ENCODE measurements around the gene SCAMP5. TPM values are rescaled to one million over a fixed set of nuclear protein-coding genes. Genes with fewer than 3 reads are reported as not detected.

Gene SCAMP5
- total and polyA plus RNA-seq, 3 experiments from 2014 or later, result 0.16 to 1.1 (median 0.74) TPM

GRCh38 chr15:74961616-74962015 is 33.7 kb upstream of the SCAMP5 start:
- peaks cover 25 to 36% of the 10 kb centered on the region in 2 donors for H3K27me3 Mint-ChIP-seq
- CTCF ChIA-PET, result interaction anchor here (1.5 to 2.9 kb wide), 2 partner anchors 11 to 191 kb away, joined by 4 to 17 read pairs; no protein-coding TSS in a partner anchor

GRCh38 chr15:74962219-74962618 is 33.1 kb upstream of the SCAMP5 start:
- Histone ChIP-seq H3K27me3 (ENCODE audit: insufficient read depth, low read length, poor library complexity, severe bottlenecking) (peaks cover 29% of the 10 kb centered on the region), H3K9me3 (ENCODE audit: low read length) (no peaks in the 10 kb centered on the region), H3K36me3 (ENCODE audit: insufficient read depth, low read length) (no peaks in the 10 kb centered on the region), H3K4me3 (ENCODE audit: low read length) (no peak overlapping the region), H3K27ac (ENCODE audit: low read depth, low read length) (no peak overlapping the region), H3K4me1 (ENCODE audit: insufficient read depth, low read length) (peaks cover 16% of the 10 kb centered on the region)
- no peak overlapping the region for H3K4me3 Mint-ChIP-seq
- CTCF ChIA-PET, result no interaction called here
- H3K27me3 Mint-ChIP-seq, result peaks cover 22 to 36% of the 10 kb centered on the region in 2 donors
- no peak overlapping the region for H3K27ac Mint-ChIP-seq
- peaks cover 16 to 20% (median 19%) of the 10 kb centered on the region in 3 donors for H3K4me1 Mint-ChIP-seq
- POLR2A ChIA-PET, result no interaction called here
- DNase-seq, result no peak
- H3K9me3 Mint-ChIP-seq, result no peaks in the 10 kb centered on the region
- H3K36me3 Mint-ChIP-seq, result no peaks in the 10 kb centered on the region

More at GRCh38 chr15:74961616-74962015, 33.7 kb upstream of the SCAMP5 start:
- no peak for DNase-seq
- Histone ChIP-seq H3K4me1 (ENCODE audit: insufficient read depth, low read length) (peaks cover 20% of the 10 kb centered on the region), H3K27me3 (ENCODE audit: insufficient read depth, low read length, poor library complexity, severe bottlenecking) (peaks cover 33% of the 10 kb centered on the region), H3K27ac (ENCODE audit: low read depth, low read length) (no peak overlapping the region), H3K4me3 (ENCODE audit: low read length) (no peak overlapping the region), H3K36me3 (ENCODE audit: insufficient read depth, low read length) (no peaks in the 10 kb centered on the region), H3K9me3 (ENCODE audit: low read length) (no peaks in the 10 kb centered on the region)
- Mint-ChIP-seq H3K4me3 (no peak overlapping the region), H3K4me1 (peaks cover 16 to 23% (median 20%) of the 10 kb centered on the region in 3 donors), H3K36me3 (no peaks in the 10 kb centered on the region), H3K27ac (no peak overlapping the region), H3K9me3 (no peaks in the 10 kb centered on the region)
- POLR2A ChIA-PET, result no interaction called here

GRCh38 chr15:74962671-74963070 is 32.7 kb upstream of the SCAMP5 start:
- CTCF ChIA-PET, result interaction anchor here (1.3 kb wide), 1 partner anchor 191 kb away, joined by 3 read pairs; no protein-coding TSS in a partner anchor

GRCh38 chr15:74963213-74963612 is 32.1 kb upstream of the SCAMP5 start:
- Histone ChIP-seq H3K36me3 (ENCODE audit: insufficient read depth, low read length) (no peaks in the 10 kb centered on the region), H3K9me3 (ENCODE audit: low read length) (no peaks in the 10 kb centered on the region), H3K4me3 (ENCODE audit: low read length) (no peak overlapping the region), H3K27ac (ENCODE audit: low read depth, low read length) (no peak overlapping the region), H3K4me1 (ENCODE audit: insufficient read depth, low read length) (peaks cover 7% of the 10 kb centered on the region), H3K27me3 (ENCODE audit: insufficient read depth, low read length, poor library complexity, severe bottlenecking) (peaks cover 20% of the 10 kb centered on the region)
- peaks cover 18 to 26% of the 10 kb centered on the region in 2 donors for H3K27me3 Mint-ChIP-seq
- no peak overlapping the region for H3K4me3 Mint-ChIP-seq
- ChIA-PET POLR2A (no interaction called here), CTCF (interaction anchor here (1.3 kb wide), 1 partner anchor 192 kb away, joined by 3 read pairs; no protein-coding TSS in a partner anchor)
- no peak for DNase-seq
- no peak overlapping the region for H3K27ac Mint-ChIP-seq
- H3K4me1 Mint-ChIP-seq, result peaks cover 11 to 15% (median 12%) of the 10 kb centered on the region in 3 donors
- no peaks in the 10 kb centered on the region for H3K9me3 Mint-ChIP-seq
- no peaks in the 10 kb centered on the region for H3K36me3 Mint-ChIP-seq

More at GRCh38 chr15:74962671-74963070, 32.7 kb upstream of the SCAMP5 start:
- POLR2A ChIA-PET, result no interaction called here
- Mint-ChIP-seq H3K9me3 (no peaks in the 10 kb centered on the region), H3K36me3 (no peaks in the 10 kb centered on the region), H3K27me3 (peaks cover 22 to 32% of the 10 kb centered on the region in 2 donors), H3K4me1 (peaks cover 15 to 20% (median 16%) of the 10 kb centered on the region in 3 donors), H3K27ac (no peak overlapping the region), H3K4me3 (no peak overlapping the region)
- Histone ChIP-seq H3K27me3 (ENCODE audit: insufficient read depth, low read length, poor library complexity, severe bottlenecking) (peaks cover 24% of the 10 kb centered on the region), H3K27ac (ENCODE audit: low read depth, low read length) (no peak overlapping the region), H3K4me3 (ENCODE audit: low read length) (no peak overlapping the region), H3K4me1 (ENCODE audit: insufficient read depth, low read length) (peaks cover 11% of the 10 kb centered on the region), H3K9me3 (ENCODE audit: low read length) (no peaks in the 10 kb centered on the region), H3K36me3 (ENCODE audit: insufficient read depth, low read length) (no peaks in the 10 kb centered on the region)
- DNase-seq, result no peak

GRCh38 chr15:74964794-74965193 is 30.6 kb upstream of the SCAMP5 start:
- Histone ChIP-seq H3K9me3 (ENCODE audit: low read length) (no peaks in the 10 kb centered on the region), H3K27me3 (ENCODE audit: insufficient read depth, low read length, poor library complexity, severe bottlenecking) (peaks cover 4% of the 10 kb centered on the region), H3K27ac (ENCODE audit: low read depth, low read length) (no peak overlapping the region), H3K4me3 (ENCODE audit: low read length) (no peak overlapping the region), H3K4me1 (ENCODE audit: insufficient read depth, low read length) (no peaks in the 10 kb centered on the region), H3K36me3 (ENCODE audit: insufficient read depth, low read length) (no peaks in the 10 kb centered on the region)
- no peak for DNase-seq
- Mint-ChIP-seq H3K4me1 (no peaks in the 10 kb centered on the region), H3K9me3 (no peaks in the 10 kb centered on the region), H3K36me3 (no peaks in the 10 kb centered on the region), H3K27ac (peak overlapping the region in 1 of 8 donors; percentile 72), H3K4me3 (no peak overlapping the region), H3K27me3 (peaks cover 5 to 11% of the 10 kb centered on the region in 2 donors)
- ChIA-PET POLR2A (no interaction called here), CTCF (no interaction called here)

GRCh38 chr15:74967670-74968069 is 27.7 kb upstream of the SCAMP5 start:
- CTCF ChIA-PET, result interaction anchor here (0.8 kb wide), 1 partner anchor 10 kb away, joined by 3 read pairs; the partner anchor contains the start of gene RPP25

GRCh38 chr15:74976159-74976558 is 19.2 kb upstream of the SCAMP5 start:
- no peaks in the 10 kb centered on the region for H3K4me1 ChIP-seq (ENCODE audit: insufficient read depth, low read length)
- no peak for DNase-seq
- H3K9me3 Mint-ChIP-seq, result no peaks in the 10 kb centered on the region
- no peak overlapping the region for H3K27ac Mint-ChIP-seq
- no peaks in the 10 kb centered on the region for H3K36me3 ChIP-seq (ENCODE audit: insufficient read depth, low read length)
- H3K4me3 Mint-ChIP-seq, result no peak overlapping the region
- H3K27me3 ChIP-seq (ENCODE audit: insufficient read depth, low read length, poor library complexity, severe bottlenecking), result no peaks in the 10 kb centered on the region
- CTCF ChIA-PET, result no interaction called here
- peaks cover 11 to 26% of the 10 kb centered on the region in 2 donors for H3K27me3 Mint-ChIP-seq
- H3K4me3 ChIP-seq (ENCODE audit: low read length), result no peak overlapping the region
- no peaks in the 10 kb centered on the region for H3K9me3 ChIP-seq (ENCODE audit: low read length)
- no peak overlapping the region for H3K27ac ChIP-seq (ENCODE audit: low read depth, low read length)
- H3K36me3 Mint-ChIP-seq, result no peaks in the 10 kb centered on the region
- POLR2A ChIA-PET, result no interaction called here
- no peaks in the 10 kb centered on the region for H3K4me1 Mint-ChIP-seq

More at GRCh38 chr15:74967670-74968069, 27.7 kb upstream of the SCAMP5 start:
- no peaks in the 10 kb centered on the region for H3K27me3 ChIP-seq (ENCODE audit: insufficient read depth, low read length, poor library complexity, severe bottlenecking)
- H3K4me3 ChIP-seq (ENCODE audit: low read length), result no peak overlapping the region
- H3K4me3 Mint-ChIP-seq, result no peak overlapping the region
- no peaks in the 10 kb centered on the region for H3K36me3 ChIP-seq (ENCODE audit: insufficient read depth, low read length)
- no peak overlapping the region for H3K27ac Mint-ChIP-seq
- peaks cover 1 to 2% of the 10 kb centered on the region in 2 donors for H3K27me3 Mint-ChIP-seq
- no peaks in the 10 kb centered on the region for H3K9me3 Mint-ChIP-seq
- no peaks in the 10 kb centered on the region for H3K36me3 Mint-ChIP-seq
- POLR2A ChIA-PET, result interaction anchor here (0.7 kb wide), 1 partner anchor 11 kb away, joined by 6 read pairs; no protein-coding TSS in a partner anchor
- no peaks in the 10 kb centered on the region for H3K4me1 ChIP-seq (ENCODE audit: insufficient read depth, low read length)
- H3K4me1 Mint-ChIP-seq, result no peaks in the 10 kb centered on the region
- DNase-seq, result no peak
- no peaks in the 10 kb centered on the region for H3K9me3 ChIP-seq (ENCODE audit: low read length)
- no peak overlapping the region for H3K27ac ChIP-seq (ENCODE audit: low read depth, low read length)

- no peak for DNase-seq
- Mint-ChIP-seq H3K4me3 (no peak overlapping the region), H3K4me1 (no peaks in the 10 kb centered on the region), H3K27ac (peak overlapping the region in 1 of 8 donors; percentile 18), H3K27me3 (peaks cover 14 to 28% of the 10 kb centered on the region in 2 donors), H3K36me3 (no peaks in the 10 kb centered on the region), H3K9me3 (no peaks in the 10 kb centered on the region)
- Histone ChIP-seq H3K36me3 (ENCODE audit: insufficient read depth, low read length) (no peaks in the 10 kb centered on the region), H3K4me3 (ENCODE audit: low read length) (no peak overlapping the region), H3K9me3 (ENCODE audit: low read length) (no peaks in the 10 kb centered on the region), H3K4me1 (ENCODE audit: insufficient read depth, low read length) (no peaks in the 10 kb centered on the region), H3K27me3 (ENCODE audit: insufficient read depth, low read length, poor library complexity, severe bottlenecking) (no peaks in the 10 kb centered on the region), H3K27ac (ENCODE audit: low read depth, low read length) (no peak overlapping the region)
- ChIA-PET POLR2A (no interaction called here), CTCF (no interaction called here)
Measured at GRCh38 chr15:74977599-74977998, 17.8 kb upstream of the SCAMP5 start.

Data from CD8-positive, alpha-beta memory T cell (primary cell).